Colonic mucosa (tissue), 4 donors: ENCODE data around the gene MAZ. TPM values are rescaled to one million over a fixed set of nuclear protein-coding genes. Genes with fewer than 3 reads are reported as not detected.

Experiments
- DNase-seq: peaks from one replicate; pipeline ENCODE4 v3.0.0-alpha.2; 2020
- H3K27ac ChIP-seq: fragments of 200-600 bp; one replicate; pipeline ENCODE4 v1.8.0; 2021
- H3K27me3 ChIP-seq: fragments of 200-600 bp; one replicate; pipeline ENCODE4 v1.8.0; 2021
- H3K36me3 ChIP-seq: fragments of 200-600 bp; one replicate; pipeline ENCODE4 v1.8.0; 2021
- H3K4me1 ChIP-seq: fragments of 200-600 bp; one replicate; pipeline ENCODE4 v1.8.0; 2021; ENCODE audit warnings: mild to moderate bottlenecking
- H3K4me3 ChIP-seq: fragments of 200-600 bp; one replicate; pipeline ENCODE4 v1.8.0; 2021
- H3K9ac ChIP-seq, 2 donors: one replicate each; pipeline ENCODE4 v1.7.0; 2013; ENCODE audit warnings: control low read depth in 2 of 2, low read depth in 2 of 2, low read length in 2 of 2
- H3K9me3 ChIP-seq: fragments of 200-600 bp; one replicate; pipeline ENCODE4 v1.8.0; 2021
- CTCF ChIP-seq: fragments of 200-600 bp; IDR thresholded peaks from one replicate; pipeline ENCODE4 v1.8.0; 2022; ENCODE audit warnings: antibody characterized with exemption, mild to moderate bottlenecking
- intact Hi-C: fragments of 100-400 bp; cut with DNase I; formaldehyde crosslinking; loops from one replicate; pipeline ENCODE4 v1.14.1; 2022
- total RNA-seq, 2 donors: library from RNA; stranded (reverse); fragmentation: NEBNext Ultra II Directional in 1 of 2; extraction: Animal tissue kit (Norgen Biotek cat#: 25700) in 1 of 2; gene quantifications; one replicate each; pipeline ENCODE4 v1.2.1, GENCODE V29; 2021
- donor health status: healthy.
- donor health status: DM: no; HTN: no; CAD: no.
- donor health status: DM: no; HTN: no; CAD: no.

MAZ gene
- total RNA-seq, 2 donors from 2014 or later = 286 to 441 TPM

GRCh38 chr16:29837841-29838240 lies 31.5 kb downstream of the MAZ start:
- no peak for DNase-seq
- no peak overlapping the region for H3K27ac ChIP-seq
- H3K4me3 ChIP-seq = no peak overlapping the region
- no peaks in the 10 kb centered on the region for H3K9me3 ChIP-seq
- H3K4me1 ChIP-seq = no peaks in the 10 kb centered on the region
- no peak for TF ChIP-seq CTCF
- H3K9ac ChIP-seq = no peak overlapping the region
- peaks cover 66% of the 10 kb centered on the region for H3K36me3 ChIP-seq
- intact Hi-C loops = loop anchor here (2.0 kb wide), 1 partner anchor 13 kb away; no protein-coding TSS in a partner anchor
- no peaks in the 10 kb centered on the region for H3K27me3 ChIP-seq

- DNase-seq = no peak
- Histone ChIP-seq H3K9ac (no peak overlapping the region), H3K36me3 (peaks cover 62% of the 10 kb centered on the region), H3K27ac (no peak overlapping the region), H3K4me1 (no peaks in the 10 kb centered on the region), H3K27me3 (no peaks in the 10 kb centered on the region), H3K9me3 (no peaks in the 10 kb centered on the region), H3K4me3 (no peak overlapping the region)
- intact Hi-C loops = no loop called here
- no peak for TF ChIP-seq CTCF
Observed at GRCh38 chr16:29839822-29840221, 33.5 kb downstream of the MAZ start.

- H3K27me3 ChIP-seq = no peaks in the 10 kb centered on the region
- H3K4me1 ChIP-seq = no peaks in the 10 kb centered on the region
- no peak overlapping the region for H3K4me3 ChIP-seq
- no peaks in the 10 kb centered on the region for H3K9me3 ChIP-seq
- DNase-seq = no peak
- H3K36me3 ChIP-seq = peaks cover 66% of the 10 kb centered on the region
- no peak overlapping the region for H3K27ac ChIP-seq
- no peak overlapping the region for H3K9ac ChIP-seq
- TF ChIP-seq CTCF = no peak
- intact Hi-C loops = no loop called here
Observed at GRCh38 chr16:29840240-29840639, 33.9 kb downstream of the MAZ start.

- Histone ChIP-seq H3K27ac (no peak overlapping the region), H3K36me3 (peaks cover 73% of the 10 kb centered on the region), H3K27me3 (no peaks in the 10 kb centered on the region), H3K4me3 (no peak overlapping the region), H3K4me1 (no peaks in the 10 kb centered on the region), H3K9me3 (no peaks in the 10 kb centered on the region), H3K9ac (no peak overlapping the region)
- TF ChIP-seq CTCF = no peak
- intact Hi-C loops = no loop called here
- no peak for DNase-seq
Observed at GRCh38 chr16:29841631-29842030, 35.3 kb downstream of the MAZ start.

GRCh38 chr16:29842732-29843346 lies 36.5 kb downstream of the MAZ start:
- Histone ChIP-seq H3K9ac (no peak overlapping the region), H3K27ac (no peak overlapping the region), H3K27me3 (no peaks in the 10 kb centered on the region), H3K4me3 (no peak overlapping the region), H3K4me1 (no peaks in the 10 kb centered on the region), H3K36me3 (peaks cover 72% of the 10 kb centered on the region), H3K9me3 (no peaks in the 10 kb centered on the region)
- TF ChIP-seq CTCF = no peak
- no peak for DNase-seq
- intact Hi-C loops = no loop called here
